ENCODE results near the gene ICAM4.
"Not testable (repeated sequence)": the region's sequence is repeated elsewhere in the genome, so short reads cannot be mapped to it uniquely, and the experiment has no call there.

Gene ICAM4

GRCh38 chr19:10320602-10321416 is 34.1 kb downstream of the ICAM4 start:
- no peak for DNase-seq

GRCh38 chr19:10321417-10321797 is 34.7 kb downstream of the ICAM4 start:
- DNase-seq: no peak

DNA sequence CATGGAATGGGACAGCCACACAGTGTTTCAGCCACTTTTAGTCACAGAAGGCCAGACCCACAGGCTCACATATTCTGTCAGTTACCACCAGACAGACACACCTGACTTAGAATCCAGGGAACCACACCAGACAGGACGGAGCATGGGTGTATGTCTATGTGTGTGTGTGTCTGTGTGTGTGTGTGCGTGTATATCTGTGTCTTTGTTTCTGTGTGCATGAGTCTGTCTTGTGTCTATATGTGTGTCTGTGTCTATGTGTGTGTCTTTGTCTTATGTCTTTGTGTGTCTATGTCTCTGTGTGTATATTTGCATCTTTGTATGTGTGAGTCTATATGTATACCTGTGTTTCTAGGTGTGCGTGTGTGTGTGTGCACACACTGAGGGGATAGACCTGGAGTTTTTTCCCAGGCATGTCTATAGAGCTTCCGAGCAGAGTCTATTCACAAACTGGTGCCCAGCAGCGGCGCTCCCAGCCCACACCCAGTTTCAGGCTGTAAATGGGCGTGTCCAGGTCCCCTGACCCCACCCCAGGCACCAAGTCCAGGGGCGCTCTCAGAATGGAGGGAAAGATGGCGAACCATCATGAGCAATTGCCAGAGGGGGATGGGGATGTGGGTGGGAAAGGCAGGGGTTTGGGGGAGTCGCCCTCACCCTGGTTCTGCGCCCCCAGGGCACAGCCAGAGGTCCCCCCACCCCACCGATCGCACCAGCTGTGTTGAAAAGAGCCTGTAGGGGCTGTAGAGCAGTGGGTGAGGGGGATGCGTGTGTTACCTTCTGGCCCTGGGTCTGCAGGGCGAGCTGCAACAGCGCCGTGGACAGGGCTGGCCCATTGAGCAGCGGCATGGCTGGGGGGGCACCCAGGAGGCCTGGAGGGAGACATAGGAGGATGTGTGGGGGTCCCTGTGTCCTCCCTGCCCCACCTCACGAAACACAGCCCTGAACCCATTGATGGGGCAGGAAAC is 35.4 kb downstream of the ICAM4 start:
- DNase-seq: no peak

- DNase-seq: no peak
These were observed 39.0 kb downstream of the ICAM4 start for GRCh38 chr19:10325732-10326131.

DNA sequence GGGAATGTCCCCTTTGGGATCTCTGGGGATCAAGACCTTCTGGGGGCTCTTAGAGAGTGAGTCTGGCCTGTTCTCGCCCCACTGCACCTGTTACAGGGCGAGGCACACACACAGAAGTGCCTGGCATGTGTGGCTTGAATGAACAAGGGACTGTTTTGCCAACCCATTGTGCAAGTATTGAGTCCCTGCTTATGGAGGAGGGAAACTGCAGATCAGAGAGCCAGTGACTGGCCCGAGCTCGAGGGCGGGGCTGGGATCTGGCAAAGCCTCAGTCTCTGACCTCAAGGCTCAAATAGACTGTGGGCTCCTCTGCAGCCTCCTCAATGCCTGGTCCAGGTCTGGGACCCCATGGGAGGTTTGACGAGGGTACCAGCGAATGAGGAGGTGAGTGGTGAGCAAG is 41.0 kb downstream of the ICAM4 start:
- no peak for DNase-seq

DNA sequence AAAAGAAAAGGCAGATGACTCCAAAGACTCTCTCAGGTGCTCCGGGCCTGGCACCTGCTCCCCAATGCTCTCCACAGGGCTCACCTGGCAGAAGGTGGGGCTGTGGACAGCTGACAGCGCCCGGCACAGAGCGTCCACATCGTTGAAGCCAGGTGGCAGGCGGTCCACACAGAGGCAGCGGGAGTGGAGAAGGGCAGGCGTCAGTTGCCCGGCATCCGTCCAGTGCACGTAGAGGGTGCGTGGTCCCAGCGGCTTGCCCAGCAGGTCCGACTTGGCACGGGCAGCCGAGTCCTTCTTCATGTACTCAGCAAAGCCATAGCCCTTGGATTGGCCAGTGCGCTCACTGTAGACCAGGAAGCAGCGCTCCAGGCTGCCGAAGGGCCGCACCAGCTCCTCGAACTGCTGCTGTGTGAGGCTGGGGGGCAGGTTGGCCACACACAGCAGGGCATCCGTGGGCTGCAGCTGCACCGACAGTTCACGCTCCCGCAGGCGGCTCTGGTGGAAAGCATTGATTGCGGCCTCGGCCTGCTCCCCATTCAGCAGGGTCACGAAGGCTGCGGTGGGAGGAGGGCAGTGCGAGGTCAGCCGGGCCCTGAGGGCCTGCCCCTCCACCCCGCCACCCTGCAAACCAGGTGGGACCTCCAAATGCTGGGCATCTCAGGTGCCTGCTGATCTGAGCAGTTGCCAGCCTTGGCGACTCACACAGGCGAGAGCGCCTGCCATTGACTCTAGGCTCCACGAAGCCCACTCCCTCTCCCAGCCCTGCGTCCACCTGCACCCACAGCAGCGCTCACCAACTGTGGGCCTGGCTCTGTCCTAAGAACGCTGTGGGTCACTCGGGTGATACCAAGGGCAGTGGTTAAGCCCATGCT is 42.0 kb downstream of the ICAM4 start:
- no peak for DNase-seq

DNA sequence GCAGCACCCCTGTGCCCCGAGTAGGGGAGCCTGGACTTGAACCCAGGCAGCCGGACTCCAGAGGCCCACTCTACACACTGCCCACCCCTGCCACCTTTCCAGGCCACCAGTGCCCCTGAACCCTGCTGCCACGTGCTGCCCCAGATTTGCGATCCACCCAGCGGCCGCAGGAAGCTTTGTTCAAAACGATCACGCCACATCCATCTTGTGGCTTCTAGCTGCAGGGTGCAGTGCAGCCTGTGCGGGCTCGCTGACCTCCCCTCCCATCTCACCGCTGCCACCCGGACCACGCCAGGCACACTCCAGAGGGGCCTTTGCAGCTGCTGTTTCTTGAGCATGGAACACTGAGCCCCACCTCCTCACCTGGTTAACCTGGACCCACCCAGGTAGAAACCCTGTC is 42.8 kb downstream of the ICAM4 start:
- no peak for DNase-seq

- no peak for DNase-seq
These were observed 45.6 kb downstream of the ICAM4 start for GRCh38 chr19:10332158-10332964.

DNA sequence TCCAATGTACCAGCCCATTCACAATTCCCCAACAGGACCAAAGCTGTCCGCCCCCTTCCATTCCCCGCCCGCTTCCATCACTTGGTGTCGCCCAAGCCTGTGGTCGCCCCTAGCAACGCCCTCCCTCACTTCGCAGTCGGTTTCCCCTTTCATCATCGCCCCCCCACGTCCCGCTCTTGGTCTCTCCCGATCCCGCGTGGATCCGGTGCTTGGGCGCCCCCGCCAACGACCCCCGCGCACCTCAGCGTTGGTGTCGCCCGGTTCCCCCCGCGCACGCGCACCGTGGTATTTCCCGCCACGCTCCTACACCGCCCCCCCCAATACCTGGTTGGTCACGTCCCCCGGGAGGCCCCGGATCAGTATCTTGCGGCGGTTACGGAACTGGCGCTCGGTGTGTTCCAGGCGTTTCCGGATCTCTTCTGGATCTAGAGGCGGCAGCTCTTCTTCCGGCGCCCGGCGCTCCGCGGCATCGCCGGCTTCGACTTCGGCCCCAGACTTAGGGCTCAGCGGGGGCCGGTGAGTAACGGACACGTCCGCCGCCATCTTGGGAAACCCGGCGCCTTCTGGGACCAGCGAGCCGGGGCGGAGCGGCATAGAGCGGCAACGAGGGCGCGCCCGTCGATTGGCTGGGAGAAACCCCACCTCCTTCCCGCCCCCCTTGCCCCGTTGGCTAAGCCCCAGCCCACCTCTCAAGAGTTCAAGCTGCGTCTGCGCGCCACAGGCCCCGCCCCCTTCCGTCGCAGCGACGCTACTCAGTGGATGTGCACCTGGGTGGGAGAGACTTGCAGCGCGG is 46.4 kb downstream of the ICAM4 start, which contains the start of gene RAVER1:
Gene RAVER1 (minus strand): TSS at position 565 of the 793 bp plus-strand sequence. CDS start 22 bp downstream, at position 543.
- DNase-seq: peak; percentile 90

GRCh38 chr19:10333758-10334587 is 47.2 kb downstream of the ICAM4 start:
- DNase-seq: no peak

DNA sequence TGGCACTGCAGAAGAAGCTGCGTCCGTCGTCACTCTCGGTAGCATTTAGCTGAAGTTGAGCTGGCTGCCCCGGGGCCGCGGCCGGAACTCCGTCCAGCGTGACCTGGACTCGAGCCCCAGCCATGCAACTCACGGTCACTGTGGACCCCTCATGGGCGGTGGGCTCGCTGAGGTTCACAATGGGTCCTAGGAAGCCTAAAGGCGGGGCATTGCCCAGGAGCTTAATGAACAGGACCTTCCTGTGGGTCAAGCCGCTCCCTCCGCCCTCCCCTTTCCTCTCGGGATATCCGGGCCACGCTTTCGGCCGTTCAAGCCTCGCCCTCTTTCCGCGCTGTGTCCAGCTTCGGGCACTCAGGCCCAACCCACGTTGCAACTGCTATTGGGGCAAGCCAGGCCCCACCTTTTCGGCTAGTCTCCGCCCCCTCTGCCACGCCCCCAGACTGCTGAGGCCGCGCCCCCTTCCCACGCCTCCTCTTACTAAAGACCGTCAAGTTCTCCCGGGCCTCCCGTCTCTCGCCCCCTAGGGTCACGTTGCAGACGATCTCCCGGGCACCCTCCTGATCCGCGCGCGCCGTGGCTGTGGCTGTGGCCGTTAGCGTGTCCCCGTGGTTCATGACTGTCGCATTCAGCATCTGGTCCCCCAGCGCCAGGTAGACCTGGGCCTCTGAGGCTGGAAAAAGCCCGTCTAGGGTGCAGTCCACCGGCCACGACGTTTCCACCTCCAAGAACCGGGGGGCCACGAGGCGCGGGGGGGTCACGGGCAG is 48.0 kb downstream of the ICAM4 start:
- no peak for DNase-seq

DNA sequence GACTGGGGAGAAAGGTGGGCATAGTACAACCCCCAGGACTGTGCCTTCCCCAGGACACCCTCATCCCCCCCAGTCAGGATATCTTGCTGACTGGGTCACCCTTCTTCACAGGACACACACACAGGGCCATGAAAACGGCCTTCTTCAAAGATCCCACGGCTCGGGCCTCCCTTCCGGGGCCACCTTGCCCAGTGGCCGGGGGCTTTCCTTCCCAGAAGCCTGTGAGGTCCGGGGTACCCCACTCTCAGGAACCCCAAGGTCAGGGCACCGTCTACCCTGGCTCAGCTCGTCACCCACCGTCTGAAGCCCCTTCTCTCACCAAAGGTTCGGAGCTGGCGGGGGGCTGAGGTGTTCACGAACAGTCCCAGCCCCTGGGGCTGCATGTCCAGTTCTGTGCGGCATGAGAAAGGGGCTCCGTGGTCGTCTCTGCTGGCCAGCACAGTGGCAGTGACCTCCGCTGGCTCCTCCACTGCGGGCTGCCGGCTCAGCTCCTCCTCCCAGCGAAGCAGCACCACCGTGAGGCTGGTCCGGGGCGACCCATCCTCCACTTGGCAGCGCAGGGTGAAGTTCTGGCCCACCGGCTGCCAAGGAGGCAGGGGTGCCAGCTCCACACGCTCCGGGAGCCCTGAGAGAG is 48.7 kb downstream of the ICAM4 start:
- DNase-seq: no peak

- not testable (repeated sequence) for DNase-seq
These were observed 50.0 kb downstream of the ICAM4 start for GRCh38 chr19:10336725-10337124.
